HEK293 (cell line): Measurements from ENCODE around the gene POLR3B.

Experiments used
- CTCF ChIA-PET: fragments of 350-600 bp; formaldehyde crosslinking; extraction: SDS; loops from one replicate; lab custom pipeline; 2021; ENCODE audit warnings: antibody characterized with exemption; lab: Yijun Ruan, JAX
- POLR2A ChIA-PET: fragments of 300-600 bp; formaldehyde crosslinking; extraction: SDS; loops from one replicate; lab custom pipeline; 2020; ENCODE audit warnings: antibody characterized with exemption, inconsistent platforms; lab: Yijun Ruan, JAX
- H3K27ac ChIP-seq: fragments of 200-500 bp; sonication (Bioruptor generic); 2 replicates; pipeline ENCODE4 v1.5.1; 2014; ENCODE audit warnings: low read depth, low read length, control low read depth, inconsistent platforms; ENCODE audit errors: extremely low read depth
- H3K36me3 ChIP-seq, 2 experiments: fragments of 200-500 bp in 1 of 2; sonication (Bioruptor generic) in 1 of 2; 1 replicate in 1 of 2; 2 replicates in 1 of 2; pipeline ENCODE4 v1.5.1; 2014 to 2017; ENCODE audit warnings: inconsistent platforms in 2 of 2, low read length in 2 of 2; ENCODE audit not compliant: control insufficient read depth in 2 of 2, insufficient read depth in 1 of 2
- H3K4me1 ChIP-seq: fragments of 200-500 bp; sonication (Bioruptor generic); 2 replicates; pipeline ENCODE4 v1.5.1; 2014; ENCODE audit warnings: mild to moderate bottlenecking, low read length, inconsistent platforms; ENCODE audit not compliant: control insufficient read depth, insufficient read depth
- H3K4me3 ChIP-seq: 2 replicates; pipeline ENCODE4 v1.5.1; 2011; ENCODE audit warnings: low read depth, mild to moderate bottlenecking, control low read depth, low read length, moderate library complexity
- H3K9me3 ChIP-seq: fragments of 200-500 bp; sonication (Bioruptor generic); 2 replicates; pipeline ENCODE4 v1.5.1; 2014; ENCODE audit warnings: low read depth, low read length, inconsistent platforms; ENCODE audit not compliant: control insufficient read depth, insufficient read depth
- IKZF3 ChIP-seq: fragments of 450-650 bp; IDR thresholded peaks from 2 replicates; pipeline ENCODE4 v1.5.0; 2018; ENCODE audit warnings: missing biosample characterization, mild to moderate bottlenecking, missing genetic modification characterization, moderate library complexity
- KLF16 ChIP-seq: fragments of 450-650 bp; formaldehyde crosslinking; IDR thresholded peaks from 2 replicates; pipeline ENCODE4 v1.5.1; 2017; ENCODE audit warnings: missing biosample characterization, missing genetic modification characterization
- OSR2 ChIP-seq: fragments of 450-650 bp; formaldehyde crosslinking; IDR thresholded peaks from 2 replicates; pipeline ENCODE4 v1.5.1; 2016; ENCODE audit warnings: missing biosample characterization, missing genetic modification characterization
- ZBTB21 ChIP-seq: fragments of 450-650 bp; formaldehyde crosslinking; IDR thresholded peaks from 2 replicates; pipeline ENCODE4 v1.5.1; 2017; ENCODE audit warnings: missing biosample characterization, missing genetic modification characterization
- ZBTB7A ChIP-seq: fragments of 450-650 bp; formaldehyde crosslinking; IDR thresholded peaks from 2 replicates; pipeline ENCODE4 v1.5.1; 2016; ENCODE audit warnings: low read depth, missing biosample characterization, missing genetic modification characterization
- ZNF133 ChIP-seq: fragments of 450-650 bp; formaldehyde crosslinking; IDR thresholded peaks from 2 replicates; pipeline ENCODE4 v1.5.1; 2016; ENCODE audit warnings: missing biosample characterization, missing genetic modification characterization
- ZNF140 ChIP-seq: fragments of 450-650 bp; formaldehyde crosslinking; IDR thresholded peaks from 2 replicates; pipeline ENCODE4 v1.5.1; 2016; ENCODE audit warnings: missing biosample characterization, missing genetic modification characterization
- ZNF16 ChIP-seq: fragments of 450-650 bp; formaldehyde crosslinking; IDR thresholded peaks from 2 replicates; pipeline ENCODE4 v1.5.1; 2016; ENCODE audit warnings: low read depth, missing biosample characterization, missing genetic modification characterization
- ZNF433 ChIP-seq: fragments of 450-650 bp; formaldehyde crosslinking; IDR thresholded peaks from 2 replicates; pipeline ENCODE4 v1.5.1; 2016; ENCODE audit warnings: missing biosample characterization, missing genetic modification characterization, low read depth
- ZNF473 ChIP-seq: fragments of 450-650 bp; formaldehyde crosslinking; IDR thresholded peaks from 2 replicates; pipeline ENCODE4 v1.5.1; 2017; ENCODE audit warnings: missing biosample characterization, missing genetic modification characterization
- ZNF530 ChIP-seq: fragments of 450-650 bp; formaldehyde crosslinking; IDR thresholded peaks from 2 replicates; pipeline ENCODE4 v1.5.1; 2016; ENCODE audit warnings: low read depth, missing biosample characterization, missing genetic modification characterization
- ZNF548 ChIP-seq: fragments of 450-650 bp; formaldehyde crosslinking; IDR thresholded peaks from 2 replicates; pipeline ENCODE4 v1.5.1; 2016; ENCODE audit warnings: missing biosample characterization, missing genetic modification characterization
- ZNF654 ChIP-seq: fragments of 450-650 bp; formaldehyde crosslinking; IDR thresholded peaks from 2 replicates; pipeline ENCODE4 v1.5.1; 2016; ENCODE audit warnings: low read depth, missing biosample characterization, missing genetic modification characterization
- ZNF776 ChIP-seq: fragments of 450-650 bp; formaldehyde crosslinking; IDR thresholded peaks from 2 replicates; pipeline ENCODE4 v1.5.0; 2017; ENCODE audit warnings: missing biosample characterization, missing genetic modification characterization, borderline replicate concordance
- TF ChIP-seq, protein P1 (sequence below): fragments of 450-650 bp; formaldehyde crosslinking; IDR thresholded peaks from 2 replicates; pipeline ENCODE4 v1.5.1; 2016; ENCODE audit warnings: missing biosample characterization, missing genetic modification characterization, borderline replicate concordance
- TF ChIP-seq, protein P2 (sequence below): fragments of 450-650 bp; formaldehyde crosslinking; IDR thresholded peaks from 2 replicates; pipeline ENCODE4 v1.5.1; 2016; ENCODE audit warnings: missing biosample characterization, missing genetic modification characterization
- TF ChIP-seq, protein P3 (sequence below): fragments of 450-650 bp; formaldehyde crosslinking; IDR thresholded peaks from 2 replicates; pipeline ENCODE4 v1.5.1; 2016; ENCODE audit warnings: missing biosample characterization, missing genetic modification characterization
- TF ChIP-seq, protein P4 (sequence below): fragments of 450-650 bp; formaldehyde crosslinking; IDR thresholded peaks from 2 replicates; pipeline ENCODE4 v1.5.1; 2016; ENCODE audit warnings: missing biosample characterization, missing genetic modification characterization
- TF ChIP-seq, protein P5 (sequence below): fragments of 450-650 bp; formaldehyde crosslinking; IDR thresholded peaks from 2 replicates; pipeline ENCODE4 v1.5.1; 2016; ENCODE audit warnings: missing biosample characterization, missing genetic modification characterization

The POLR3B gene

DNA sequence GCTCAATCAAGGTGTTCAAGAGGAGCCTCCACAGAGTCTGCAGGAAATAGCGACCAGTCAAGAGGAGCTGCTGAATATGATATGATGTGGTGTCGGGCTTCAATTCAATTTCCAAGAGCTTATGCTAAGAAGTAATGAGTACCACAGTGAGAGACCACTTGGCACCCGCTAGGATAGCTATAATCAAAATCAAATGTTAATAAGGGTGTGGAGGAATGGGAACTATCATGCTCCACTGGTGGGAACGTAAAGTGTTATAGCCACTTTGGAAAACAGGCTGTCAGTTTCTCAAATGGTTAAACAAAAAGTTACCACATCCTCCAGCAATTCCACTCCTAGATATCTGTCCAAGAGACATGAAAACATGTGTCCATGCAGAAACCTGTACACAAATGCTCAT, 6.7 kb downstream of the POLR3B start:
- H3K4me3 ChIP-seq = no peak overlapping the region
- H3K27ac ChIP-seq = no peak overlapping the region
- TF ChIP-seq ZNF140 (tag by site-specific recombination) = peak; percentile 41; the same call in 1 of the 2 replicates
- TF ChIP-seq, protein P1, sequence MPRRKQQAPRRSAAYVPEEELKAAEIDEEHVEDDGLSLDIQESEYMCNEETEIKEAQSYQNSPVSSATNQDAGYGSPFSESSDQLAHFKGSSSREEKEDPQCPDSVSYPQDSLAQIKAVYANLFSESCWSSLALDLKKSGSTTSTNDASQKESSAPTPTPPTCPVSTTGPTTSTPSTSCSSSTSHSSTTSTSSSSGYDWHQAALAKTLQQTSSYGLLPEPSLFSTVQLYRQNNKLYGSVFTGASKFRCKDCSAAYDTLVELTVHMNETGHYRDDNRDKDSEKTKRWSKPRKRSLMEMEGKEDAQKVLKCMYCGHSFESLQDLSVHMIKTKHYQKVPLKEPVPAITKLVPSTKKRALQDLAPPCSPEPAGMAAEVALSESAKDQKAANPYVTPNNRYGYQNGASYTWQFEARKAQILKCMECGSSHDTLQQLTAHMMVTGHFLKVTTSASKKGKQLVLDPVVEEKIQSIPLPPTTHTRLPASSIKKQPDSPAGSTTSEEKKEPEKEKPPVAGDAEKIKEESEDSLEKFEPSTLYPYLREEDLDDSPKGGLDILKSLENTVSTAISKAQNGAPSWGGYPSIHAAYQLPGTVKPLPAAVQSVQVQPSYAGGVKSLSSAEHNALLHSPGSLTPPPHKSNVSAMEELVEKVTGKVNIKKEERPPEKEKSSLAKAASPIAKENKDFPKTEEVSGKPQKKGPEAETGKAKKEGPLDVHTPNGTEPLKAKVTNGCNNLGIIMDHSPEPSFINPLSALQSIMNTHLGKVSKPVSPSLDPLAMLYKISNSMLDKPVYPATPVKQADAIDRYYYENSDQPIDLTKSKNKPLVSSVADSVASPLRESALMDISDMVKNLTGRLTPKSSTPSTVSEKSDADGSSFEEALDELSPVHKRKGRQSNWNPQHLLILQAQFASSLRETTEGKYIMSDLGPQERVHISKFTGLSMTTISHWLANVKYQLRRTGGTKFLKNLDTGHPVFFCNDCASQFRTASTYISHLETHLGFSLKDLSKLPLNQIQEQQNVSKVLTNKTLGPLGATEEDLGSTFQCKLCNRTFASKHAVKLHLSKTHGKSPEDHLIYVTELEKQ (tag by site-specific recombination) = no peak
- CTCF ChIA-PET = interaction anchor here (0.8 kb wide), 1 partner anchor 740 kb away, joined by 3 read pairs; no protein-coding TSS in a partner anchor
- H3K9me3 ChIP-seq = no peaks in the 10 kb centered on the region
- H3K4me1 ChIP-seq = no peaks in the 10 kb centered on the region
- POLR2A ChIA-PET = no interaction called here
- peaks cover 4 to 22% of the 10 kb centered on the region in 2 experiments for H3K36me3 ChIP-seq

DNA sequence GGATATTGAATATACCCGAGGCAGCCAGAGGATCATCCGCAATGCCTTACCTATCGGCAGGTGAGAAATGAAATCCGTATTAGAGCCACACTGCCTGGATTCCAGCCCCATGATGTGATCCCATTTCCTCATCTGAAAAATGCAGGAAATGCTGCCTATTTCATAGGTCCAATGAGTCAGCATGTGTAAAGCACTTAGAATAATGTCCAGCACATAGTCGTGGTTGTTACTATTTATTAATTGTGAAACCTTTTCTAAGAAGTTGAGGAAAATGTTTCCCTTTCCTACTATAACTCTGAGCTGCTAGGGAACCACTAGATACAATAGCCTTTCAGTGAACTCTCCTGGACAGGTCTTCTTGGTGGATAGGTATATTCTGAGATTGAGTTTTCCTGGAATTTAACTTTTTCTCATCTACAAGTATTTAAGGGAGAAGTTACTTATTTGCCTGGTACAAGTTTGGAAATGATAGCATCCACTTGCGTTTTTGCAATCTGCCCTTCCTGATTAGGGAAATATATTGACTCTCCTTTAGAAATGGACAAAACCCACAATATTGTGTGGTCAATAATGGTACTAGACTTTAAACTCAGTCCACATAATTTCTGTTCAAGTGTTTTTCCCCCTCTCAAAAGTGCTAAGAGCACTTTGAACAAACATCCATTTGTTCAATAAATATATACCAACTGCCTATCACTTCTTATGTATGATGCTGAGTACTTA, 12.2 kb downstream of the POLR3B start:
- TF ChIP-seq IKZF3 (tag by site-specific recombination) = no peak
- TF ChIP-seq, protein P2, sequence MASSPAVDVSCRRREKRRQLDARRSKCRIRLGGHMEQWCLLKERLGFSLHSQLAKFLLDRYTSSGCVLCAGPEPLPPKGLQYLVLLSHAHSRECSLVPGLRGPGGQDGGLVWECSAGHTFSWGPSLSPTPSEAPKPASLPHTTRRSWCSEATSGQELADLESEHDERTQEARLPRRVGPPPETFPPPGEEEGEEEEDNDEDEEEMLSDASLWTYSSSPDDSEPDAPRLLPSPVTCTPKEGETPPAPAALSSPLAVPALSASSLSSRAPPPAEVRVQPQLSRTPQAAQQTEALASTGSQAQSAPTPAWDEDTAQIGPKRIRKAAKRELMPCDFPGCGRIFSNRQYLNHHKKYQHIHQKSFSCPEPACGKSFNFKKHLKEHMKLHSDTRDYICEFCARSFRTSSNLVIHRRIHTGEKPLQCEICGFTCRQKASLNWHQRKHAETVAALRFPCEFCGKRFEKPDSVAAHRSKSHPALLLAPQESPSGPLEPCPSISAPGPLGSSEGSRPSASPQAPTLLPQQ (tag by site-specific recombination) = no peak
- TF ChIP-seq ZNF776 (tag by site-specific recombination) = no peak
- no peak for TF ChIP-seq ZNF433 (tag by site-specific recombination)
- TF ChIP-seq KLF16 = no peak
- TF ChIP-seq ZBTB7A (tag by site-specific recombination) = no peak
- no peak for TF ChIP-seq ZNF473
- TF ChIP-seq, protein P3, sequence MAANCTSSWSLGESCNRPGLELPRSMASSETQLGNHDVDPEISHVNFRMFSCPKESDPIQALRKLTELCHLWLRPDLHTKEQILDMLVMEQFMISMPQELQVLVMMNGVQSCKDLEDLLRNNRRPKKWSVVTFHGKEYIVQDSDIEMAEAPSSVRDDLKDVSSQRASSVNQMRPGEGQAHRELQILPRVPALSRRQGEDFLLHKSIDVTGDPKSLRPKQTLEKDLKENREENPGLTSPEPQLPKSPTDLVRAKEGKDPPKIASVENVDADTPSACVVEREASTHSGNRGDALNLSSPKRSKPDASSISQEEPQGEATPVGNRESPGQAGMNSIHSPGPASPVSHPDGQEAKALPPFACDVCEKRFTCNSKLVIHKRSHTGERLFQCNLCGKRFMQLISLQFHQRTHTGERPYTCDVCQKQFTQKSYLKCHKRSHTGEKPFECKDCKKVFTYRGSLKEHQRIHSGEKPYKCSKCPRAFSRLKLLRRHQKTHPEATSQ = no peak
- no peak for TF ChIP-seq ZNF530
- no peak for TF ChIP-seq ZNF548 (tag by site-specific recombination)
- no peak for TF ChIP-seq ZNF654
- TF ChIP-seq, protein P4, sequence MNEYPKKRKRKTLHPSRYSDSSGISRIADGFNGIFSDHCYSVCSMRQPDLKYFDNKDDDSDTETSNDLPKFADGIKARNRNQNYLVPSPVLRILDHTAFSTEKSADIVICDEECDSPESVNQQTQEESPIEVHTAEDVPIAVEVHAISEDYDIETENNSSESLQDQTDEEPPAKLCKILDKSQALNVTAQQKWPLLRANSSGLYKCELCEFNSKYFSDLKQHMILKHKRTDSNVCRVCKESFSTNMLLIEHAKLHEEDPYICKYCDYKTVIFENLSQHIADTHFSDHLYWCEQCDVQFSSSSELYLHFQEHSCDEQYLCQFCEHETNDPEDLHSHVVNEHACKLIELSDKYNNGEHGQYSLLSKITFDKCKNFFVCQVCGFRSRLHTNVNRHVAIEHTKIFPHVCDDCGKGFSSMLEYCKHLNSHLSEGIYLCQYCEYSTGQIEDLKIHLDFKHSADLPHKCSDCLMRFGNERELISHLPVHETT (tag by site-specific recombination) = no peak
- no peak for TF ChIP-seq ZNF133 (tag by site-specific recombination)
- no peak for TF ChIP-seq OSR2 (tag by site-specific recombination)
- TF ChIP-seq ZBTB21 = no peak
- TF ChIP-seq, protein P5, sequence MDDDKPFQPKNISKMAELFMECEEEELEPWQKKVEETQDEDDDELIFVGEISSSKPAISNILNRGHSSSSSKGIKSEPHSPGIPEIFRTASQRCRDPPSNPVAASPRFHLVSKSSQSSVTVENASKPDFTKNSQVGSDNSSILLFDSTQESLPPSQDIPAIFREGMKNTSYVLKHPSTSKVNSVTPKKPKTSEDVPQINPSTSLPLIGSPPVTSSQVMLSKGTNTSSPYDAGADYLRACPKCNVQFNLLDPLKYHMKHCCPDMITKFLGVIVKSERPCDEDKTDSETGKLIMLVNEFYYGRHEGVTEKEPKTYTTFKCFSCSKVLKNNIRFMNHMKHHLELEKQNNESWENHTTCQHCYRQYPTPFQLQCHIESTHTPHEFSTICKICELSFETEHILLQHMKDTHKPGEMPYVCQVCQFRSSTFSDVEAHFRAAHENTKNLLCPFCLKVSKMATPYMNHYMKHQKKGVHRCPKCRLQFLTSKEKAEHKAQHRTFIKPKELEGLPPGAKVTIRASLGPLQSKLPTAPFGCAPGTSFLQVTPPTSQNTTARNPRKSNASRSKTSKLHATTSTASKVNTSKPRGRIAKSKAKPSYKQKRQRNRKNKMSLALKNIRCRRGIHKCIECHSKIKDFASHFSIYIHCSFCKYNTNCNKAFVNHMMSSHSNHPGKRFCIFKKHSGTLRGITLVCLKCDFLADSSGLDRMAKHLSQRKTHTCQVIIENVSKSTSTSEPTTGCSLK (tag by site-specific recombination) = no peak
- no peak for TF ChIP-seq ZNF16
- CTCF ChIA-PET = no interaction called here

More for the DNA sequence above, 12.2 kb downstream of the POLR3B start:
- Histone ChIP-seq H3K4me3 (no peak overlapping the region), H3K4me1 (no peaks in the 10 kb centered on the region), H3K9me3 (no peaks in the 10 kb centered on the region), H3K27ac (no peak overlapping the region), H3K36me3 (peaks cover 4 to 36% of the 10 kb centered on the region in 2 experiments)
- POLR2A ChIA-PET = interaction anchor here (1.5 kb wide), 1 partner anchor 12 kb away, joined by 3 read pairs; the partner anchor contains the start of gene POLR3B
